ENCODE data around the gene MN1. TPM values are rescaled to one million over a fixed set of nuclear protein-coding genes. Genes with fewer than 3 reads are reported as not detected.

MN1 gene
- total RNA-seq, 1 experiment from 2014 or later: 0.54 TPM

- in situ Hi-C loops (cut with HindIII; ENCODE audit: low sequenced_read_pairs): no loop called here
- no peak for DNase-seq (ENCODE audit: low spot score)
Measured at GRCh38 chr22:27829620-27830019, 28.1 kb upstream of the MN1 start.

- in situ Hi-C loops (cut with HindIII; ENCODE audit: low sequenced_read_pairs): no loop called here
Measured at GRCh38 chr22:27827604-27828587, 26.3 kb upstream of the MN1 start.

GRCh38 chr22:27825174-27825573 lies 23.6 kb upstream of the MN1 start:
- in situ Hi-C loops (cut with HindIII; ENCODE audit: low sequenced_read_pairs): no loop called here
- DNase-seq (ENCODE audit: low spot score): no peak

More at GRCh38 chr22:27827604-27828587, 26.3 kb upstream of the MN1 start:
- DNase-seq (ENCODE audit: low spot score): no peak

GRCh38 chr22:27823221-27823620 lies 21.7 kb upstream of the MN1 start:
- no peak for DNase-seq (ENCODE audit: low spot score)
- in situ Hi-C loops (cut with HindIII; ENCODE audit: low sequenced_read_pairs): no loop called here

- in situ Hi-C loops (cut with HindIII; ENCODE audit: low sequenced_read_pairs): no loop called here
Measured at GRCh38 chr22:27820896-27821866, 19.6 kb upstream of the MN1 start.

GRCh38 chr22:27816552-27816951 lies 15.0 kb upstream of the MN1 start:
- in situ Hi-C loops (cut with HindIII; ENCODE audit: low sequenced_read_pairs): no loop called here

More at GRCh38 chr22:27820896-27821866, 19.6 kb upstream of the MN1 start:
- DNase-seq (ENCODE audit: low spot score): no peak

GRCh38 chr22:27815826-27816530 lies 14.4 kb upstream of the MN1 start:
- no peak for DNase-seq (ENCODE audit: low spot score)
- in situ Hi-C loops (cut with HindIII; ENCODE audit: low sequenced_read_pairs): no loop called here

More at GRCh38 chr22:27816552-27816951, 15.0 kb upstream of the MN1 start:
- no peak for DNase-seq (ENCODE audit: low spot score)

- in situ Hi-C loops (cut with HindIII; ENCODE audit: low sequenced_read_pairs): no loop called here
- no peak for DNase-seq (ENCODE audit: low spot score)
Measured at GRCh38 chr22:27814993-27815392, 13.4 kb upstream of the MN1 start.

GRCh38 chr22:27811778-27812177 lies 10.2 kb upstream of the MN1 start:
- in situ Hi-C loops (cut with HindIII; ENCODE audit: low sequenced_read_pairs): no loop called here
- DNase-seq (ENCODE audit: low spot score): no peak

GRCh38 chr22:27810609-27811151 lies 9.1 kb upstream of the MN1 start:
- in situ Hi-C loops (cut with HindIII; ENCODE audit: low sequenced_read_pairs): no loop called here

GRCh38 chr22:27809700-27810608 lies 8.4 kb upstream of the MN1 start:
- in situ Hi-C loops (cut with HindIII; ENCODE audit: low sequenced_read_pairs): no loop called here
- DNase-seq (ENCODE audit: low spot score): no peak

More at GRCh38 chr22:27810609-27811151, 9.1 kb upstream of the MN1 start:
- DNase-seq (ENCODE audit: low spot score): no peak

- DNase-seq (ENCODE audit: low spot score): no peak
- in situ Hi-C loops (cut with HindIII; ENCODE audit: low sequenced_read_pairs): no loop called here
Measured at GRCh38 chr22:27809226-27809603, 7.7 kb upstream of the MN1 start.

GRCh38 chr22:27808451-27809225 lies 7.1 kb upstream of the MN1 start:
- no peak for DNase-seq (ENCODE audit: low spot score)
- in situ Hi-C loops (cut with HindIII; ENCODE audit: low sequenced_read_pairs): no loop called here

- DNase-seq (ENCODE audit: low spot score): no peak
- in situ Hi-C loops (cut with HindIII; ENCODE audit: low sequenced_read_pairs): no loop called here
Measured at GRCh38 chr22:27805841-27806240, 4.3 kb upstream of the MN1 start.

GRCh38 chr22:27804470-27805297 lies 3.1 kb upstream of the MN1 start:
- peak; percentile 14 for DNase-seq (ENCODE audit: low spot score)
- in situ Hi-C loops (cut with HindIII; ENCODE audit: low sequenced_read_pairs): no loop called here

- DNase-seq (ENCODE audit: low spot score): no peak
- in situ Hi-C loops (cut with HindIII; ENCODE audit: low sequenced_read_pairs): no loop called here
Measured at GRCh38 chr22:27803841-27804415, 2.4 kb upstream of the MN1 start.

All from G401 (cell line).